ENCODE data around the gene CUX1. TPM values are rescaled to one million over a fixed set of nuclear protein-coding genes. Genes with fewer than 3 reads are reported as not detected.

The CUX1 gene
- total RNA-seq, 4 donors from 2014 or later, result 93.8 to 156 (median 112) TPM

DNA sequence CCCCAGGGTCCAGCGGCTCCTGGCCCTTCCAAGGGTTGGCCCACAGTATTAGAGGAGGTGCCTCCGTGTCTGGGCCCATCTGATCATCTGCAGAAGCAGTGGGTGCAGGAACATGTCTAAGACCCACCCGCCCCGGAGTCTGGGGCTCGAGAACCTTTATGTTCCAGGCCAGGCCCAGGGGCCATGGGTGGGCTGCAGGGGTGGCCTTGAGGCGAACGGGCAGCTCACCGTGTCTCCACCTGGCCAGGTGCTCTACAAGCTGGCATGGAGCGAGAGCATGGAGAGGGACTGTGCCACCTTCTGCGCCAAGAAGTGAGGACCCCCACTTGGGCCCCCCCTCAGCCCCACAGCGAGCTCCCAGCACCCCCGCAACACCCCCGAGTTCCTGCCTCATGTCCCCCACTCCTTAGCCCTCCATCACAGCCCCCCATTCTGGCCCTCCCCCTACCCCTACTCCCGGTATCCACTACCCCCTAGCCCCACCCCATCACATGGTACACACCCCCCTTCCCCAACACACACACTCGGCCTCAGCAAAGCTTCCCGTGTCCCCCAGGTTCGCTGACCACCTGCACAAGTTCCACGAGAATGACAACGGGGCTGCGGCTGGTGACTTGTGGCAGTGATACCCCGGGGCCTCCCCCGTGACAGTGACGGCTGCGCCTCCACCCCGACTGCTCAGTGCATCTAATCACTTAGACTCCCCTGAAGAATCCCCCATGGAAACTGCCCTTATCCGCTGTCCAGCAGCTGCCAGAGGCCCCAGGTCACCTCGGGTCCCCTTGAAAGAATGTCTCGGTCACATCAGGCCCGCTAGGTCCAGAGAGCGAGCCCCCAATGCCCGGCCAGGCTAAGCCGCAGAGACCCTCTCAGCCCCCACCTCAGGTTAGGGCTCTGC is 465.3 kb downstream of the CUX1 start:
- H3K27me3 ChIP-seq, result no peaks in the 10 kb centered on the region
- intact Hi-C loops (cut with DNase I), result no loop called here
- H3K4me1 ChIP-seq, result peaks cover 9 to 14% of the 10 kb centered on the region in 2 donors
- H3K9me3 ChIP-seq, result no peaks in the 10 kb centered on the region
- no peaks in the 10 kb centered on the region for H3K36me3 ChIP-seq
- TF ChIP-seq POLR2A (IDR thresholded peaks at IDR 0.05), result no peak
- TF ChIP-seq CTCF (IDR thresholded peaks at IDR 0.05), result no peak
- WGBS, 2 donors, result 90 to 91% methylated on average over 31 to 32 of the region's 32 CpGs
- H3K4me3 ChIP-seq (replicated peaks in 1 of 3), result no peak overlapping the region
- no peak overlapping the region for H3K27ac ChIP-seq
- no peak for DNase-seq

- TF ChIP-seq CTCF (IDR thresholded peaks at IDR 0.05), result no peak
- WGBS, 2 donors, result 87 to 93% methylated on average over 10 of the region's 10 CpGs
- H3K4me1 ChIP-seq, result peaks cover 18 to 23% of the 10 kb centered on the region in 2 donors
- intact Hi-C loops (cut with DNase I), result no loop called here
- no peaks in the 10 kb centered on the region for H3K36me3 ChIP-seq
- no peak overlapping the region for H3K4me3 ChIP-seq (replicated peaks in 1 of 3)
- DNase-seq, result no peak
- H3K27me3 ChIP-seq, result no peaks in the 10 kb centered on the region
- no peak overlapping the region for H3K27ac ChIP-seq
- no peaks in the 10 kb centered on the region for H3K9me3 ChIP-seq
These were observed 466.2 kb downstream of the CUX1 start for GRCh38 chr7:102283477-102284189.

DNA sequence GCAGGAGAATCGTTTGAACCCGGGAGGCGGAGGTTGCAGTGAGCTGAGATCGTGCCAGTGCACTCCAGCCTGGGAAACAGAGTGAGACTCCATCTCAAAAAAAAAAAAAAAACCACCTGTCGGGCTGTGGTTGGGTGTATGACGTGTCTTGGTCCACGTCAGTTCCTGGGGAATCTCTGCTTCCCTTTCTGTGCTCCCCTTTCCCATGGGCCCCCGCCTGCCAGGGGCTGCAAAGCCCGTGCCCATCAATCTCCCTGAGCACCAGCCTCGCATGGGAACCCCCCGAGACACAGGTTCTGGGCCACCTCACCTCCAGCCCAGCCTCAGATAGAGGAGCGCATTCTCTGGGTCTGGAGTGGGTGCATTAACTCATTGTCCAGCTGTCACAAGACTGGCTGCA is 467.0 kb downstream of the CUX1 start:
- no peaks in the 10 kb centered on the region for H3K36me3 ChIP-seq
- intact Hi-C loops (cut with DNase I), result no loop called here
- TF ChIP-seq POLR2A (IDR thresholded peaks at IDR 0.05) (no peak), CTCF (IDR thresholded peaks at IDR 0.05) (no peak)
- H3K4me3 ChIP-seq (replicated peaks in 1 of 3), result no peak overlapping the region
- H3K9me3 ChIP-seq, result no peaks in the 10 kb centered on the region
- peaks cover 22 to 25% of the 10 kb centered on the region in 2 donors for H3K4me1 ChIP-seq
- WGBS, 2 donors, result 84 to 85% methylated on average over 12 of the region's 12 CpGs
- H3K27ac ChIP-seq, result no peak overlapping the region
- no peak for DNase-seq
- H3K27me3 ChIP-seq, result no peaks in the 10 kb centered on the region

GRCh38 chr7:102284891-102285539 is 467.6 kb downstream of the CUX1 start:
- Histone ChIP-seq H3K4me3 (replicated peaks in 1 of 3) (peak overlapping the region in 1 of 3 donors; percentile 96), H3K4me1 (peaks cover 21 to 22% of the 10 kb centered on the region in 2 donors), H3K36me3 (no peaks in the 10 kb centered on the region), H3K9me3 (no peaks in the 10 kb centered on the region), H3K27ac (peak overlapping the region in 1 of 3 donors; percentile 50), H3K27me3 (no peaks in the 10 kb centered on the region)
- DNase-seq, result peak; percentile 26 to 27
- intact Hi-C loops (cut with DNase I), result no loop called here
- TF ChIP-seq CTCF (IDR thresholded peaks at IDR 0.05) (no peak), POLR2A (IDR thresholded peaks at IDR 0.05) (no peak)
- WGBS, 2 donors, result 73% methylated on average over 17 to 19 of the region's 19 CpGs
